HG02970 (cell line): ENCODE data around the gene HOXC5.

Source experiments
- ATAC-seq: cut with Tn5 transposase; IDR thresholded peaks from one replicate; pipeline ENCODE4 v1.9.1; 2021; ENCODE audit warnings: mild to moderate bottlenecking, moderate library complexity, moderate number of reproducible peaks; ENCODE audit not compliant: unreplicated experiment, low FRiP score

HOXC5 gene

GRCh38 chr12:54006559-54007220 is 26.2 kb upstream of the HOXC5 start:
- ATAC-seq, result no peak

- ATAC-seq, result no peak
Observed at GRCh38 chr12:54007538-54008259, 25.2 kb upstream of the HOXC5 start.

GRCh38 chr12:54008260-54008552 is 24.6 kb upstream of the HOXC5 start:
- ATAC-seq, result no peak

- no peak for ATAC-seq
Observed at GRCh38 chr12:54009171-54010052, 23.4 kb upstream of the HOXC5 start.

DNA sequence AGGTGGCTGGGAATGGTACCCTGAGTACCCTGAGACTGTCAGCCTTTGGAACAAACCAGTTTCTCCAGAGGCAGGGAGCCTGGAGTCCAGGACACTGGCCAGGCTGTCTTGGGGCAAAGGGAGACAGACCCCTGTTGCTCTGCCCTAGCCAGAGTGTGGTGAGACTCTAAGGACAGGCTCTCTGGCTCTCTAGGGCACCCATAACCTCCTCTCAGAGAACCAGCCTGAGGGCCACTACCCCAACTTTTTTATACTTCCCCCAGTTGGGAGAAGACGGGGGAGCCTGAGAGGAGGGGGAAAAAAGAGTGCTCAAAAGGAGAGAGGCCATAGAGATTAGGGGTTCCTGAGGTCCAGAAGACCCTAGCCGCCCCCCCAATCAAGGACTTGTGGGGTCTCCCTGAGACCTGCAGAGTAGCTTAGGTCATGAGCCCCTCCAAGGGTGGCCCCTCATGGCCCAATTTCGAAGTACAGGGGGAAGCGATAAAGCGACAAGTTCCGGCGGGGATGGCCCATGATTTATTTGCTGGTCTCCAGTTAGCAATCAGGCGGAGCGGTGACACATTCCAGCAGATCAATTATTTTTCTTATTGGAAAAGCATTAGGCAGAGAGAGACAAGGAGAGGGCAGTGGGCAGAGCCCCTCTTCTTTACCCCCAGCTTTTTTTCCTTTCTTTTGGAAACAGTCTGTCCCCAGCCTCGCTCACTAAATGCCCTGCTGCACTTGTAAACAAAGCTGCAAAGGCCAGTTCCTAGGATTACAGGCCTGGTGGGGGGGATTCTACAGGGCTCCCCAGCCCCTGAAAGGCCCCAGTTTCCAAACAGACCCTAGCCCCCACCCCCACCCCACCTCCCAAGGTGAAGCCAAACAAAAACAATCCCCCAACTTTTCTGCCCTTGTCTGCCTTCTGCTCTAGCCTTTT is 22.5 kb upstream of the HOXC5 start:
- ATAC-seq, result no peak

DNA sequence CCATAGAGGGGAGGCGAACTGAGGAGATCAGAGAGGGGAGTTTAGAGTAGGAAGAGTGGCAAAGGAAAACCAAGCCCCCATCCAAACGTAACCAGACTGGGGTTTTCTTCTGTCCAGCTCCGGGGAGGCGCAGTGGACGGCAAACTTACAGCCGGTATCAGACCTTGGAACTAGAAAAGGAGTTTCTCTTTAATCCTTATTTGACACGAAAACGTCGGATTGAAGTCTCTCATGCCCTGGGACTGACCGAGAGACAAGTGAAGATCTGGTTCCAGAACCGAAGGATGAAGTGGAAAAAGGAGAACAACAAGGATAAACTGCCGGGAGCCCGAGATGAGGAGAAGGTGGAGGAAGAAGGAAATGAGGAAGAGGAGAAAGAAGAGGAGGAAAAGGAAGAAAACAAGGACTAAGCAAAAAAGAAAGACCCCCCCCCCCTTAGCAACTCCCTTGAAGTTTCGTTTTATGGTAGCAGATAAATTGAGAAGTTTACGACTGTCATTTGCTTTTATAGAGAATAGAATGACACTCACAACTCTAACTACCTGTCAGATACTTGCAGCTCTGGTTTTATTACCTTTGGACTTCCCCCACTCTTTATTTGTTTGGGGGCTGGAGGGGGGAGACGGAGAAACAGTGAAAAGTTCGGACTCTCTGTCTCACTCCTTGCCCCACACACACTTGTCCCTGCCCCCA is 21.7 kb upstream of the HOXC5 start:
- ATAC-seq, result no peak

DNA sequence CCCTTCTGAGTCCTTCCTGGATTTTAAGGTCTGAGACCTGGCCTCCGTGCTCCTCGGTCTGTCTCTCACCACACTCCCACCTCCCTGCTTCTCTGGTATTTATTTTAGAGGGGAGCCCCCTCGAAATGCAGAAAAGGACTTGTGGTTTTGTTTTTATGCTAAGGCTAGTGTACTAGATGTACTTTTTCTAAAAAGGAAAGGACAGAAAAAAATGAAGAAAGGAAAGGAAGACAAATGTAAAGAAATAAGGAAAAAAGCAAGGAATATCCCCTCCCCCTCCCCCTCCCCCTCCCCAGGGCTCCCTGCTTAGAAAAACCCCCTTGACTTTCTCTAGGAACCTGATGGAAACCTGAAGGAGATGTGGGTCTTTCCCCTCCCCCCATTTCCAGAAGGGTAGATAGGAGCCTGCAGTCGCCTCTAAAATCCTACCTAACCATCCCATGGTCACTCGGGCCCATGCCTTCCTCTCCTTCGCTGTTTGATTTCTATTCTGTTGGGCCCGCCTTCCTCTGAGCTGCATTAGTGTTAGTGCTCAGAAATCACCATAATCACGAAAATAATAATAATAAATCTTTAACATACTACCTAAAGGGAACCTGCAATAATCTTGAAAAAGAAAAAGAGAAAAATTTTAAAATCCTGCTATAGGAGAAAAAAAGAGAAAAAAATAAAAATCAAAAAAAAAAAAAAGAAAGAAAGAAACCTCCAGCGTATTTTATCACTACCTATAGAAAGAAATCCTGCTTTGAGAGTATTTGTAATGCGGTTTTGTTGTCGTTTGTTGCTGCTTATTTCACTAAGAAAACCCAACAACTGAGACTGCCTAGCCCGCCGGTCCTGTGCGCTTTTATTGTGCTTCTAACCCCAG is 21.0 kb upstream of the HOXC5 start:
- ATAC-seq, result no peak

GRCh38 chr12:54012631-54013409 is 20.0 kb upstream of the HOXC5 start:
- no peak for ATAC-seq

- ATAC-seq, result no peak
Observed at GRCh38 chr12:54014377-54015017, 18.4 kb upstream of the HOXC5 start.

GRCh38 chr12:54015018-54015931 is 17.6 kb upstream of the HOXC5 start:
- ATAC-seq, result no peak

DNA sequence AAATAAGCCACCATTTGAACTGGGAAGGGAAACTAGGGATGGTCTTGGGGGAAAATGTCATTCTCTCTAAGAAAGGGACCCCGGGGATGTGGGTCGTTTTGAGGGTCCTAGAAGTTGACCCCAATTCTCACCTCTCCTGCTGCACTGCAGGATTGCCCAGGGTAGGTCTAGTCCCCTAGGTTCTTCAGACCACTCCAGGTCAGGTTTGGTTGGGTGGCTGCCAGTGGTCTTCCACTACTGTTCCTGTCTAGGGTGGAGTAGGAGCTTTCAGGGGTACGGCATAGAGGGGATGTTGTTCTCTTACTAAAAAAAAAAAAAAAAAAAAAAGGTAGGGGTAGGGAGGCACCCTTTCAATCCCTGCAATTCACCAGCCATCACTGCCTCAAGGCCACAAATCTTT is 16.8 kb upstream of the HOXC5 start:
- no peak for ATAC-seq

DNA sequence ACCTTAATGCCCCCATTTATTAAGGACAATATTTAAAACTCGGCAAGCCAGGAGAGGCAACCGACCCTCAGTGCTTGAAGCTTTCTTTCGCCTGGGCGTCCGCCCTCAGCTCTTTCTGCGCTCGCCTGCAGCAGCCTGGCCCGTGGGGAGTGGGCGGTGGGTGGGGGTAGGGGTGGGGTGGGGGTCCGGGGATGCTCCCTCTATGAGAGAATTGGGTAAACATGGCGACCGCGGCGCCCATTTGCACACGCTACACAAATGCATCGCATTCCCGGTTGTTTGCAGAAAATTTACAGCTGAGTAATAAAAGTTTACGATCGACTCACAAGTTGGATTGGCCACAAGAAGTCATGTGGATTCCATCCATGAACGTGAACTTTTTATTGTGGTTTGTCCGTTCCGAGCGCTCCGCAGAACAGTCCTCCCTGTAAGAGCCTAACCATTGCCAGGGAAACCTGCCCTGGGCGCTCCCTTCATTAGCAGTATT is 16.3 kb upstream of the HOXC5 start:
- ATAC-seq, result no peak

DNA sequence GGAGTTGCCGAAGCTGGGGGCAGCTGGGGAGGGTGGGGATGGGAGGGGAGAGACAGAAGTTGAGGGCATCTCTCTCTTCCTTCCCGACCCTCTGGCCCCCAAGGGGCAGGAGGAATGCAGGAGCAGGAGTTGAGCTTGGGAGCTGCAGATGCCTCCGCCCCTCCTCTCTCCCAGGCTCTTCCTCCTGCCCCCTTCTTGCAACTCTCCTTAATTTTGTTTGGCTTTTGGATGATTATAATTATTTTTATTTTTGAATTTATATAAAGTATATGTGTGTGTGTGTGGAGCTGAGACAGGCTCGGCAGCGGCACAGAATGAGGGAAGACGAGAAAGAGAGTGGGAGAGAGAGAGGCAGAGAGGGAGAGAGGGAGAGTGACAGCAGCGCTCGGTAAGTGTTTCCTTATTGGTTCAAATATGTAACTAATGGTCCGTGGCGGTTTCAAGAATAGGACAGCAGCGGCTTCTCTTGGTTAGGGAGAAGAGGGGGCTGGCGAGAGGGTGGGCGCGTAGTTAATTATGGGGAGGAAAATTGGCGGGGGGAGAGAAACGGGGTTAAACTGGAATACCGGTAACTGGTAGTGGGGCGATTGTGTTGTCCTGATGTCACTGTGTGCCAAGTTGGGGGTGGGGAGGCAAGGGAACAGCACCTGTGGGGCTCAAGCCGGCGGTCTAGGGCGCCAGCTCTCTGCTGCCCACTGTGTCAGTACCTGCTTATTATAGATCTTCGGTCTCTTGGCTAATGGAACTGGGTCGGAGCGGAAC is 15.6 kb upstream of the HOXC5 start:
- ATAC-seq, result peak; percentile 29

DNA sequence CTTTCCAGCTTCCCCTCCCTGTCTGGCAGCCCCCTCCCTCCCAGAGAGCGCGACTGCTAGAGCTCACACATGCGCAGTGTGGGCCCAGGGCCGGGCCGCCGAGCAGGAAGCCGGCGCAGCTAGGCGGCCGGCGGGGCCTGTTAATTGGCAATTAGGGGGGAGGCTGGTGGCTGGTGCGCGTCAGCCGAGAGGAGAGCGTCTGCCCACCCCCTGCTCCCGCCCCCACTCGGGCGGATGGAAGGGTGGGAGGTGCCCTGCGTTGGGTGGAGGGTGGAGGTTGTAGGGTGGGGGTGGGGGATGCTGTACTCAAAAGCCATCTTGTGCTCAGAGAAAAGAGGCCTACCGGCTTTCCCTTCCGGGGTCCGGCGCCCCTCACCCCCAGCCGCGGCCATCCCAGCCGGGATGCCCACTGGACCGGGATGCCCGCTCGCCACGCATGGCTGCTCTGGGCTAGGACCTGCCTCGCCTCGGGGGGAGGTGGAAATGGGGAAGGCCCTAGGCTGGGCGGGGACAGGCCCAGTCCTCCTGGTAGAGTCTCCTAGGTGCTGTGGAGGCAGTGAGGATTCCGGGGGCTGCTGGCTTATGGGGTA is 14.9 kb upstream of the HOXC5 start:
- ATAC-seq, result peak; percentile 86

GRCh38 chr12:54018468-54018984 is 14.3 kb upstream of the HOXC5 start:
- ATAC-seq, result no peak
